Activated CD4-positive, alpha-beta T cell treated with anti-CD3 and anti-CD28 coated beads for 36 hours (primary cell): ENCODE results near the gene SPON2. TPM values are rescaled to one million over a fixed set of nuclear protein-coding genes. Genes with fewer than 3 reads are reported as not detected.

Experiments used
- ATAC-seq: fragments of 200-7000 bp; cut with Tn5 transposase; one replicate; pipeline ENCODE4 v1.10.0; 2021; ENCODE audit warnings: mild to moderate bottlenecking, moderate library complexity
- CTCF ChIA-PET: fragments of 350-600 bp; sonication (Branson Sonifier 250); formaldehyde crosslinking; loops from one replicate; lab custom pipeline; 2021; ENCODE audit warnings: antibody characterized with exemption; lab: Charles Lee
- POLR2A ChIA-PET: fragments of 350-600 bp; sonication (Branson Sonifier 250); formaldehyde crosslinking; loops from one replicate; lab custom pipeline; 2021; ENCODE audit warnings: antibody characterized with exemption, inconsistent platforms; lab: Charles Lee
- DNase-seq: peaks from one replicate; pipeline ENCODE4 v3.0.0-alpha.2; 2020
- H3K27ac Mint-ChIP-seq: one replicate; pipeline ENCODE4 v1.8.0; 2021; ENCODE audit warnings: mixed read lengths
- H3K27me3 Mint-ChIP-seq: one replicate; pipeline ENCODE4 v1.8.0; 2021; ENCODE audit warnings: mixed read lengths
- H3K36me3 Mint-ChIP-seq: one replicate; pipeline ENCODE4 v1.8.0; 2021; ENCODE audit warnings: low read depth, mixed read lengths
- H3K4me1 Mint-ChIP-seq: one replicate; pipeline ENCODE4 v1.8.0; 2021; ENCODE audit warnings: mixed read lengths
- H3K4me3 Mint-ChIP-seq: one replicate; pipeline ENCODE4 v1.8.0; 2021; ENCODE audit warnings: mild to moderate bottlenecking, moderate library complexity, mixed read lengths
- H3K9me3 Mint-ChIP-seq: one replicate; pipeline ENCODE4 v1.8.0; 2021; ENCODE audit warnings: low read depth, mixed read lengths
- intact Hi-C, 2 experiments: fragments of 100-400 bp; cut with DNase I in 1 of 2; cut with micrococcal nuclease in 1 of 2; formaldehyde crosslinking; loops; one replicate each; pipeline versions ENCODE4 v1.14.2 to v1.15.1; 2022 to 2024; cut with DNase I, micrococcal nuclease
- total RNA-seq, 2 experiments: library from RNA; stranded (reverse); gene quantifications; one replicate each; pipeline ENCODE4 v1.2.3, GENCODE V29; 2021

Gene SPON2
- total RNA-seq, 2 experiments from 2014 or later: 7.5 to 8.5 TPM

DNA sequence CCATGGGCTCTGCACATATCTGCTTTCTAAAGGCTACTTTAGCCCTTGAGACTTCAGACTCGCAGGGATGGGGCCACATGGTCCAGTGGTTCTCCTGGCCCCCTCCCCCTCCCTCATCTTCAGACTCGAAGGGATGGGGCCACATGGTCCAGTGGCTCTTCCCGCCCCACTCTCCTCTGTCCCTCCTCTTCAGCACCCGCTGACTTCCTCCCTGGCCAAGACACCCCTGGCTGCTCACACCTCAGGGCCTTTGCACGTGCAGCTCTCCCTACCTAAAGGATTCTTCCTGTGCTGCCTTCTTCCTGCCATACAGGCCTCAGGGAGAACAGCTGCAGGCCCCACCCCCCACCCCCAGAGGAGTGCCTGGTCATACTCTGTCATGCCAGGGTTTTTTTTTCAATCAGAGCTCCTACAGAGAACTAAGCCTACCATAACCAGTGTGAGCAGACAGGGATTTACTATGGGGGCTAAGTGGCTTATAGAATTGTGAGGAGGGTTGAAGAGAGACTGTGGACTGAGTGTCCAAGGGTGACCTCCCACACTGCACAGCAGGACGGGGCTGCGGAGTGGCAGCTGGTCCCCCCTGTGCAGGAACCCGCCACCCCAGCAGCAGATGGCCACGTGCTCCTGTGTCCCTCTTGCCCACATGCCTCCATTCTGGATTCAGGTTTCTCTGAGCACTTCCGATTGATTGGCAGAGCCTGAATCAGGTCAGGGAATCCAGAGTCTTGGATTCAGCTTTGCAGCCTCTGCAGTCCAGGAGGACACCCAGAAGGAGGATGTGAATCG lies 6.1 kb upstream of the SPON2 start:
- ATAC-seq (no peak), DNase-seq (no peak)
- intact Hi-C loops: no loop called here
- H3K27me3 Mint-ChIP-seq: peaks cover 6% of the 10 kb centered on the region
- peaks cover 14% of the 10 kb centered on the region for H3K9me3 Mint-ChIP-seq
- peaks cover 2% of the 10 kb centered on the region for H3K4me1 Mint-ChIP-seq
- no peak overlapping the region for H3K4me3 Mint-ChIP-seq
- H3K36me3 Mint-ChIP-seq: peaks cover 12% of the 10 kb centered on the region
- CTCF ChIA-PET: no interaction called here
- POLR2A ChIA-PET: interaction anchor here (1.1 kb wide), 1 partner anchor 10 kb away, joined by 3 read pairs; no protein-coding TSS in a partner anchor
- no peak overlapping the region for H3K27ac Mint-ChIP-seq

DNA sequence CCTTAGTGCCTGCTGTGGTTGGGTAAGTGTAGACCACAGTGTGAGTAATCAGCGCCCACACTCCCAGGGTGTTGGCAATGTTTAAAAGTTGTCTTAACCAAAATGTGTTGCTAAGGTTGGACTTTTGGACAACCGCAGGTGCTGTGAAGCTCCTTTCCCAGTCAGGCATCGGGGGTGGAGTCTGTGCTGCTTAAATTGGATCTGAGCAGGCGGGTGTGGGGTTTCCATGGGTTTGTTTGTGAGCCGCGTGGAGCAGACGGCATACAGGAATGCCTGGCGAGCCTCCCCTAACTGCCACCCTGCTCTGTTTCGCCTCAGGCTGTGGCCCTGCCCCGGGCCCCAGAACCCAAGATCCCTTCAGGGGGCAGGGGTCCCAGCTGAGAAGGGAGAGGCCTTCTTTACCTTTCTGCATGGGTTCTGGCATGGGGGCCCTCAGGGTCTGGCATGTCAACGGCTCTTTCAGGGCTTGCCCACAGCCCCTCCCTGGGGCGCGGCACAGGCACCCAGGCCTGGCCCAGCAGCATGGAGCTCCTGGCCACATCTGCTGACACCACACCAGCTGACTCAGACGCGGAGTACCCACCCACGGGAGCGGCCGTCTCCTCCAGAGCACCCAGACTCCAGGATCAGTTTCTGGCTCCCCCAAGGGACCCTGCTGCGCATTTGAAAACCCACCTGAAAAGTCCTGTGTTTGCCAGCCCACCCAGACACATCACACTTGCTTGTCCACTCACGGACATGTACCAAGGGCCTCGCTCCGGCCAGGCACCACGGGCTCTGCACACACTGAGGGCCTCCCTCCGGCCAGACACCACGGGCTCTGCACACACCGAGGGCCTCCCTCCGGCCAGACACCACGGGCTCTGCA lies 5.1 kb upstream of the SPON2 start:
- Mint-ChIP-seq H3K36me3 (peaks cover 10% of the 10 kb centered on the region), H3K4me3 (no peak overlapping the region), H3K27me3 (peaks cover 9% of the 10 kb centered on the region), H3K27ac (no peak overlapping the region), H3K4me1 (no peaks in the 10 kb centered on the region), H3K9me3 (peaks cover 12% of the 10 kb centered on the region)
- ChIA-PET CTCF (no interaction called here), POLR2A (no interaction called here)
- ATAC-seq: no peak
- intact Hi-C loops: no loop called here
- DNase-seq: no peak

DNA sequence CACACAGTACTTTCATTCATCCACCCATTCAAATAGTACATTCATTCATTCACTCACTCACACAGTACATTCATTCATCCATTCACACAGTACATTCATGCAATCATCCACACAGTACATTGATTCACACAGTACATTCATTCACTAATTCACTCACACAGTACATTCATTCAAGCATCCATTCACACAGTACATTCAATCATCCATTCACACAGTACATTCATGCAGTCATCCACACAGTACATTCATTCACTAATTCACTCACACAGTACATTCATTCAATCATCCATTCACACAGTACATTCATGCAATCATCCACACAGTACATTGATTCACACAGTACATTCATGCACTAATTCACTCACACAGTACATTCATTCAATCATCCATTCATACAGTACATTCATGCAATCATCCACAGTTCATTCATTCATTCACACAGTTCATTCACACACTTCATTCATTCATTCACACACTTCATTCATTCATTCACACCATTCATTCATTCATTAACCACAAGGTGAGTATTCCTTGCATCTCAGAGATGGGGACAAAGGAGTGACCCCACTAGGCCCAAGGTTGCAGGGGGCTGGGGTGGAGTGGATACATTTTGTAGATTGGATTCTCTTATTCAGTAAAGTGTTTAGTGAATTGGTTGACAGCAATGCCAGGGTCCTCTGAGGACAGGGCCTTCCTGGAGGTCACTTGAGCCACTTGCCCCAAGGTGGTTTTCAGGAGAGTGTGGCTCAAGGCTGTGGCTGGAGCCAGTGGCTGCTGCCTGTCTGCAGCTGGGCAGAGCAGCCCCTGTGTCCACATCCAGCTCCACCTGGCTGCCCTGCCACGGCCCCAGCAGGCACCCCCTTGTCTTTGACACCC lies 4.3 kb upstream of the SPON2 start:
- CTCF ChIA-PET: no interaction called here

DNA sequence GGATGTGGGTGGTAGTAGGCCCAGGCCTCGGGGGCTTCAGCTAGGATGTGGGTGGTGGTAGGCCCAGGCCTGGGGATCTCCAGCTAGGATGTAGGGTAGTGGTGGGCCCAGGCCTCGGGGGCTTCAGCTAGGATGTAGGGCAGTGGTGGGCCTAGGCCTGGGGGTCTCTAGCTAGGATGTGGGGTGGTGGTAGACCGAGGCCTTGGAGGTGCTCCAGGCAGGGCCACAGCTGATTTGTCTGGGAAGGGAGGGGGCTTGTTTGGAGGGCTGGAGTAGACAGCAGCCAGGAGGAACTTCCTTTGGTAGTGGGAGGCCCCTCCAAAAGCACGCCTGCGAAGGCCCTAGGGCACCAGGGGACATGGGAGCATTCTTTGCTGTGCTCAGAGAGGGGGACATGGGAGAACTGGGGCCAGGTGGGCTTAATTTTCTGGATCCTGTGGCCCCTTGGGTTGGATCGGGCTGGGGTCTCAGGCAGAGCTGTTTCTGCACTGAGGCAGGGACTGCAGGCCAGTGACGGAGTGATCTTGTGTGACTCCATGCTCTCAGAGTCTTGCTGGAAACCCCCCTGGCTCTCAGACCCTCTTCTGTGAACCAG lies 3.3 kb upstream of the SPON2 start:
- intact Hi-C loops: no loop called here
- POLR2A ChIA-PET: no interaction called here
- DNase-seq (no peak), ATAC-seq (no peak)
- Mint-ChIP-seq H3K4me1 (peaks cover 2% of the 10 kb centered on the region), H3K9me3 (peaks cover 3% of the 10 kb centered on the region), H3K27ac (no peak overlapping the region), H3K36me3 (peaks cover 2% of the 10 kb centered on the region), H3K4me3 (no peak overlapping the region), H3K27me3 (peaks cover 14% of the 10 kb centered on the region)
- CTCF ChIA-PET: interaction anchor here (0.7 to 0.9 kb wide), 2 partner anchors 8 to 45 kb away, joined by 3 to 4 read pairs; no protein-coding TSS in a partner anchor

More for the DNA sequence above, 4.3 kb upstream of the SPON2 start:
- no peak overlapping the region for H3K27ac Mint-ChIP-seq
- H3K36me3 Mint-ChIP-seq: peaks cover 7% of the 10 kb centered on the region
- H3K4me1 Mint-ChIP-seq: peaks cover under 1% of the 10 kb centered on the region
- H3K9me3 Mint-ChIP-seq: peaks cover 7% of the 10 kb centered on the region
- ATAC-seq (peak; percentile 31), DNase-seq (no peak)
- POLR2A ChIA-PET: no interaction called here
- no peak overlapping the region for H3K4me3 Mint-ChIP-seq
- intact Hi-C loops: no loop called here
- H3K27me3 Mint-ChIP-seq: peaks cover 10% of the 10 kb centered on the region

DNA sequence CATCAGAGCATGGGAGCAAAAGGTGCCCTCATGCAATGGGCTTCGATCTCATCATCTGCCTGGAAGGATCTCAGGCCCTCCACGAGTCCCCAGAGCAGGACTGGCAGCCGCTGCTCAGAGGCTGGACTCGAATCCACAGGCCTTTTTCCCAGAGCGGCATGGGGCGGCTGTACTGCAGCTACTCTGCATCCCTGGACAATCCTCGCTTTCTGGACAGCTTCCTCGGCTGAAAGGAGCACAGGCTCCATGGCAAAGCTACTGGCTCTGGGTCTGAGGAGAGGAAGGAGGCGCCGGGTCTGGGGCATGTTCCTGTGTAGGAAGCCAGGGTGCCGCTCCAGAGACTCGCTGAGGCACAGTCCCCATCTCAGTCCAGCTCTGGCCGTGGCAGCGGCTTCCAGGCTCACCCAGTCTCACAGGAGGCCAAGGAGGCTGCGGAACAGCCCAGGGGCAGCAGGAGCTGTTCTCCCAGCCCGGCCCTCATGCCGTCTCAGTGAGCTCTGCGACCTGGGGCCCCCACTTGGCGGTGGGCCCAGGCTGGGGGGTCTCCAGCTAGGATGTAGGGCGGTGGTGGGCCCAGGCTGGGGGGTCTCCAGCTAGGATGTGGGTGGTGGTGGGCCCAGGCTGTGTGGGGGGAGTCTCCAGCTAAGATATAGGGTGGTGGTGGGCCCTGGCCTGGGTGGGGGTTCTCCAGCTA lies 2.7 kb upstream of the SPON2 start:
- POLR2A ChIA-PET: no interaction called here
- CTCF ChIA-PET: interaction anchor here (0.7 to 0.9 kb wide), 2 partner anchors 8 to 44 kb away, joined by 3 to 4 read pairs; no protein-coding TSS in a partner anchor
- no peaks in the 10 kb centered on the region for H3K9me3 Mint-ChIP-seq
- intact Hi-C loops: no loop called here
- H3K36me3 Mint-ChIP-seq: no peaks in the 10 kb centered on the region
- no peak for ATAC-seq
- no peak overlapping the region for H3K4me3 Mint-ChIP-seq
- DNase-seq: no peak
- H3K27ac Mint-ChIP-seq: no peak overlapping the region
- peaks cover 18% of the 10 kb centered on the region for H3K27me3 Mint-ChIP-seq
- H3K4me1 Mint-ChIP-seq: peaks cover 2% of the 10 kb centered on the region

DNA sequence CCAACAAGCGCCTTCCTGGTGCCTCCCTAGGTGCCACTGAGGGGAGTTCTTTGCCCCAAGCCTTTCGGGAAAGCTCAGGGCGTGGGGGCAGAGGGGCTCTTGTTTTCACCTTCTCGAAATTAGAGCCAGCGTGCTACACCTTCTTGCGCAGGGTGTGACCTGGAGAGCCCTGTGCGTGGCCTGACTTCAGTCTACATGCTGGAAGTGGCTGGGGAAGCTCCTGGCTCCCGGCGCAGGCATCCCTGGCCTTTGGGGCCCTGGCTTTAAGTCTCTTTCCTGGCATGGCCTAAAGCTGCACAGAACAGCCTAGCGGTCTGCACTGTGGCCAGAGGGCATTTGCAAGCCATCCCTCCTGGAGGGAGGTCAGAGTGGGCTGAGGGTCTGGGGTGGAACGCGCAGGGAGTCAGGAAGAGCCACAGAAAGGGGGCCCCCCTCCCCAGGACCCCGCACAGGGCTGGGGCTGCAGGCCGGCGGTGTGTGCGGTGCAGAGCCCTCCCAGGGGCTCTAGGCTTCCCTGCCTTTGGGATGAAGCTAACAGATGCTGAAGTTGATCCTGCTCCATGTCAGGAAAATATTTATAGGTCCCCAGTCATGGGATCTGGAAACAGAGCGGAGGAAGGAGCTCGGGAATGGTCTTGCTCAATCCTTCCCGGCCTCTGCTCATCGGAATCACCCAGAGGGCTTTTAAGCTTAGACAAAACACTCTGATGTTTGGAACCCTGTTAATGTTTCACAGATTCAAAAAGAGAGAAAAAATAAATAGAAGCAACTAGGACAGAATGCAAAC lies 781 bp upstream of the SPON2 start:
- no peak overlapping the region for H3K27ac Mint-ChIP-seq
- ATAC-seq (no peak), DNase-seq (no peak)
- no peak overlapping the region for H3K4me3 Mint-ChIP-seq
- ChIA-PET CTCF (interaction anchor here (0.8 kb wide), 1 partner anchor 44 kb away, joined by 3 read pairs; no protein-coding TSS in a partner anchor), POLR2A (no interaction called here)
- intact Hi-C loops: no loop called here
- H3K9me3 Mint-ChIP-seq: no peaks in the 10 kb centered on the region
- peaks cover 4% of the 10 kb centered on the region for H3K4me1 Mint-ChIP-seq
- no peaks in the 10 kb centered on the region for H3K36me3 Mint-ChIP-seq
- peaks cover 22% of the 10 kb centered on the region for H3K27me3 Mint-ChIP-seq

DNA sequence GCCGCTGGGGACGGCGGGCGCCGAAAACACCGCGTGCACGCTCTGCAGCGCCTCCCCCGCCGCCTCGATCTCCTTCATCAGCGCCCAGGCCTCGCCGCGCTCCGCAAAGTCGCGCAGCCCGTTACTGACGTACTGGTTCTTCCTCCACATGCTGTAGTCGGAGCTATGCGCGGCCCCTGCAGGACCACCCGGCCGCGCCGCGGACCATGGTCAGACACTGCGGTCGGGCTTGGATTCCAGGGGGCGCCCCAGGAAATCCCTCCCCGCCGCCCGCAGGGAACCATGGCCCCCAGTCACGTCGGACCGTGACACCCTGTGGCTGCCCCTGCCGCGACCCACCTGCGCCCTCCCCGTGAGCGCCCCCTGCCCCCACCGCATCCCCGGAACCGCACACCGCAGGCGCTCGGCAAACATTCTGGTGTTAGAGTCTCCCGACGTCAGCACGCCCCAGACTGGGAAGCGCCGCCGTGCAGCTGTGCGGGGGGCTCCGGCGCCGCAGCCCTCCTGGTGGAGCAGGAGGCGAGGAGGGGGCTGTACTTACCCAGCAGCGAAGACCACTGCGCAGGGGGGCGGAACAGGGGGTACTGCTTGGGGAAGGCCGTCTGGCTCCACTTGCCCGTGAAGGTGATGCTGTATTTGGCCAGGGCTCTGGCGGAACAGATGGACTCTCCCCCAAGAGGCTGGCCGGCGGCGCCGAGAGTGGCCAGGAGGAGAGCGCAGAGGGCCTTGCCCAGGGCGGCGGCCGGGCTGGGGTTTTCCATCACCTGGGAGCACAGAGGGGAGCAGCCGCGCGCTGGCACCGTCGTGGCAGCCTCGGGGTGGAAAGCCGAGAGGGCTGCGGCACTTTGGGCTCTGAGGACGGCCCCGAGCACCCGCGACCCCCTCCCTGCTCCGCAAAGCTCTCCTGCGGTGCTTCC lies 814 bp downstream of the SPON2 start:
- DNase-seq (peak; percentile 76), ATAC-seq (peak; percentile 47)
- Mint-ChIP-seq H3K36me3 (no peaks in the 10 kb centered on the region), H3K9me3 (no peaks in the 10 kb centered on the region), H3K4me1 (peaks cover 13% of the 10 kb centered on the region), H3K27me3 (peaks cover 22% of the 10 kb centered on the region), H3K4me3 (peak overlapping the region; percentile 52), H3K27ac (no peak overlapping the region)
- ChIA-PET CTCF (interaction anchor here (0.5 to 0.9 kb wide), 2 partner anchors 13 to 110 kb away, joined by 3 to 4 read pairs; no protein-coding TSS in a partner anchor), POLR2A (no interaction called here)
- intact Hi-C loops: no loop called here

DNA sequence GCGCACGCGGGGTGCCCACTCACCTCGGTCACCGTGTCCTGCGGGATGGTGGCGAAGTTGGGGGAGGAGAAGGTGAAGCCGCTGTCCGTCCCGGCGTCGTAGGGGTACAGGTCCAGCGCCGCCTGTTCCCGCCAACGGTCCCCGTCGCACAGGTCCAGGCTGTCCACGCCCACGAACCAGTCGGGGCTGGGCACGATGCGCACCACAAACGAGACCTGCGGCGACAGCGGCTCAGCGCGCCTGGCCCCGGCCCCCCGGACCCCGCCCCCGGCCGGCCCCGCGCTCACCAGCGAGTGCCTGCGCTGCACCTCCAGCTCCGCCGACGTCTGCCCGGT lies 1.4 kb downstream of the SPON2 start:
- no peaks in the 10 kb centered on the region for H3K9me3 Mint-ChIP-seq
- peaks cover 22% of the 10 kb centered on the region for H3K27me3 Mint-ChIP-seq
- peak overlapping the region; percentile 52 for H3K4me3 Mint-ChIP-seq
- ChIA-PET CTCF (interaction anchor here (0.5 kb wide), 1 partner anchor 111 kb away, joined by 3 read pairs; no protein-coding TSS in a partner anchor), POLR2A (no interaction called here)
- DNase-seq: no peak
- H3K36me3 Mint-ChIP-seq: no peaks in the 10 kb centered on the region
- no peak overlapping the region for H3K27ac Mint-ChIP-seq
- intact Hi-C loops: no loop called here
- ATAC-seq: no peak
- peaks cover 13% of the 10 kb centered on the region for H3K4me1 Mint-ChIP-seq
